Retinal pigment epithelial cell (primary cell): ENCODE data around the gene TTC9B.
A peak's percentile ranks its signal among the peaks of the same experiment; 100 is the strongest.

Experiments
- DNase-seq: peaks from one replicate; pipeline ENCODE4 v3.0.0-alpha.2; 2010; ENCODE audit warnings: low read depth
- H3K4me3 ChIP-seq: 2 replicates; pipeline ENCODE4 v1.5.1; 2011; ENCODE audit warnings: mild to moderate bottlenecking, low read length, control low read depth, moderate library complexity
- TF ChIP-seq, protein P1 (sequence below): conservative IDR thresholded peaks from 2 replicates; pipeline ENCODE4 v1.5.1; 2011; ENCODE audit warnings: low read depth, low read length, control low read depth, inconsistent platforms

The TTC9B gene

DNA sequence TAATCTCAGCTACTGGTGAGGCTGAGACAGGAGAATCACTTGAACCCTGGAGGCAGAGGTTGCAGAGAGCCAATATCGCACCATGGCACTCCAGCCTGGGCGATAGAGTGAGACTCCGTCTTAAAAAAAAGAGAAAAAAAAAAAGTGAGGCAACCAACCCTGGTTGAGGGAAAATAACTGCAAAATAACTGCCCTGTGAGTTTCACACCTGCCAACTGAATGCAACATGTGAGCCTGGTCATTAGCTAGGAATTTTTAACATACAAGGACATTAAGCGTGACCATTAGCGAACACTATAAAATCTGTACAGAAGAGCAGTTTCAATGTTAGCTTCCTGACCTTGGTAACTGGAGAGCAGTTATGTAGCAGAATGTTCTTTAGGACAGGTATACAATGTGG is 10.7 kb upstream of the TTC9B start:
- DNase-seq, result no peak
- TF ChIP-seq, protein P1, sequence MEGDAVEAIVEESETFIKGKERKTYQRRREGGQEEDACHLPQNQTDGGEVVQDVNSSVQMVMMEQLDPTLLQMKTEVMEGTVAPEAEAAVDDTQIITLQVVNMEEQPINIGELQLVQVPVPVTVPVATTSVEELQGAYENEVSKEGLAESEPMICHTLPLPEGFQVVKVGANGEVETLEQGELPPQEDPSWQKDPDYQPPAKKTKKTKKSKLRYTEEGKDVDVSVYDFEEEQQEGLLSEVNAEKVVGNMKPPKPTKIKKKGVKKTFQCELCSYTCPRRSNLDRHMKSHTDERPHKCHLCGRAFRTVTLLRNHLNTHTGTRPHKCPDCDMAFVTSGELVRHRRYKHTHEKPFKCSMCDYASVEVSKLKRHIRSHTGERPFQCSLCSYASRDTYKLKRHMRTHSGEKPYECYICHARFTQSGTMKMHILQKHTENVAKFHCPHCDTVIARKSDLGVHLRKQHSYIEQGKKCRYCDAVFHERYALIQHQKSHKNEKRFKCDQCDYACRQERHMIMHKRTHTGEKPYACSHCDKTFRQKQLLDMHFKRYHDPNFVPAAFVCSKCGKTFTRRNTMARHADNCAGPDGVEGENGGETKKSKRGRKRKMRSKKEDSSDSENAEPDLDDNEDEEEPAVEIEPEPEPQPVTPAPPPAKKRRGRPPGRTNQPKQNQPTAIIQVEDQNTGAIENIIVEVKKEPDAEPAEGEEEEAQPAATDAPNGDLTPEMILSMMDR, result no peak
- H3K4me3 ChIP-seq, result no peak overlapping the region

- no peak overlapping the region for H3K4me3 ChIP-seq
- no peak for DNase-seq
- TF ChIP-seq, protein P1, result no peak
These were observed 10.2 kb upstream of the TTC9B start for GRCh38 chr19:40228346-40228745.

DNA sequence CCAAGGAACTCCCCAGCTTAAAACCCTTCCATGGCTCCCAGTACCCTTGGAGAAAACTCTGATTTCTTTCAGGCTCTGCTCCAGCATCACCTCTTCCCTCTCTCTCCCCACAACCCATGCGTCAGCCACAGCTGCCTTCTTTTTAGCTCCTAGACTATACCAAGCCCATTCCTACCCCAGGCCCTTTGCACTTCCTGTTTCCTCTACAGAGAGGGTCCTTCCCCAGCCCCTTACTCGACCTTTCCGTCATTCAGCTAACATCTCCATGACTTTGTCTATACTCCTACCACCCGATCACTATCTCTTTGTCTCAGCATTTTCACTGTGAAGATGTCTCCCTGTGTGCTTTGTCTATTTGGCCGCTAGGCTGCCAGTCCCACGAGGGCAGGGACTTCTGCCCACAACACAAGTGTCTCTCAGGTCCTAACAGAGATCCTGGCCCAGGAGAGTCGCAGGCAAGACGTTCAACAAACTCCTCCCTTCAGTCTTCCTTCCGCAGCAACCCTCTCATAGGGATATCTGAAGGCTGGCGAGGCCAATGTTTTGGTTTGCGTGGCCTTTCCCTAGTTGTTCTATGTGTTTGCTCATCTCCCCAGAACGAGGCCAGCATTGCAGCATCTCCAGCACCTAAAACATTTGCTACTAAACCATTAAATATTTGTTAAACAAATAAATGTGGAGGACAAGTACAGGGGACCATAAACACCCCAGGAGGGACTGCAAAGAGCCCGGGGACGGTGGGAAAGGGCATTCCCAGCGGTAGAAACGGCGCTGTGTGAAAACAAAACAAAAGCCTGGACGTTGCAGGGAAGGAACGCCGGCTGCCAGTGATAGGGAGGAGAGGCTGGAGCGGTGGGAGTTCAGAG is 7.5 kb upstream of the TTC9B start:
- no peak for DNase-seq
- TF ChIP-seq, protein P1, result no peak
- peak overlapping the region; percentile 17 for H3K4me3 ChIP-seq

- no peak overlapping the region for H3K4me3 ChIP-seq
- DNase-seq, result no peak
- TF ChIP-seq, protein P1, result no peak
These were observed 6.4 kb upstream of the TTC9B start for GRCh38 chr19:40224342-40225150.

GRCh38 chr19:40223135-40223822 is 5.1 kb upstream of the TTC9B start:
- DNase-seq, result no peak

GRCh38 chr19:40221858-40222619 is 3.9 kb upstream of the TTC9B start:
- peak; percentile 75 for DNase-seq
- no peak overlapping the region for H3K4me3 ChIP-seq
- TF ChIP-seq, protein P1, result peak; percentile 86

More at GRCh38 chr19:40223135-40223822, 5.1 kb upstream of the TTC9B start:
- TF ChIP-seq, protein P1, result no peak
- no peak overlapping the region for H3K4me3 ChIP-seq
